Hippocampal formation (tissue), 2 donors: ENCODE data around the gene LRRC73.
"Not testable (repeated sequence)": the region's sequence is repeated elsewhere in the genome, so short reads cannot be mapped to it uniquely, and the experiment has no call there.

Experiments
- DNase-seq, 2 donors: peaks; one replicate each; lab custom pipeline; 2025; lab: John Stamatoyannopoulos, UW

Gene LRRC73

DNA sequence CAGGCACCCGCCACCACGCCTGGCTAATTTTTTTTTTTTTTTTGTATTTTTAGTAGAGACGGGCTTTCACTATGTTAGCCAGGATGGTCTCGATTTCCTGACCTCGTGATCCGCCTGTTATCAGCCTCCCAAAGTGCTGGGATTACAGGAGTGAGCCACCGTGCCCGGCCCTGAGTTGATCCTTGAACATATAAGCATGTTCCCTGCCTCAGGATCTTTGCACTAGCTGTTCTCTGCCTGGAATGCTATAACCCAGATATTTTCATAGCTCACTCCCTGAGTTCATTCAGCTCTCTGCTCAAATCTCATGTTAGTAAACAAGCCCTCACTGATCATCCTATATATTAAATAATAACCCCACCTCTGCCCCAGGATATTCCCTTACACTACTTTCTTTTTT lies 45.8 kb downstream of the LRRC73 start:
- DNase-seq, result no peak

DNA sequence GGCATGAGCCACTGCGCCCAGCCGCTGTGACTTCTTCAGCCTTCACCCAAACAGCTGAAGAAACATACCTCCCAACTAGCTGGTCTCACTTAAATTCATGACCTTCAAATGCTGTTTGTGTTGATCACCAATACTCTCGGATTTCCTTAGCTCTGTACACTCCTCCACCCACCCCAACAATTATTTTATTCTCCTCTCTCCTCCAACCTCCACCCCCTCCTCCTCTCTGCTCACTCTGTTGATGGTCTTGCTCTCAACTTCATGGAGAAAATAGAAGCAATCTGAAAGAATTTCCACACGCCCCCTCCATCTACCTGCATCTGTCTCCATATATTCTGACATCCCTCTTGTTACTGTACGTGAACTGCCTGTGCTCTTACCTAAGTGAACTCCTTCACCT lies 48.2 kb downstream of the LRRC73 start:
- DNase-seq, result no peak

DNA sequence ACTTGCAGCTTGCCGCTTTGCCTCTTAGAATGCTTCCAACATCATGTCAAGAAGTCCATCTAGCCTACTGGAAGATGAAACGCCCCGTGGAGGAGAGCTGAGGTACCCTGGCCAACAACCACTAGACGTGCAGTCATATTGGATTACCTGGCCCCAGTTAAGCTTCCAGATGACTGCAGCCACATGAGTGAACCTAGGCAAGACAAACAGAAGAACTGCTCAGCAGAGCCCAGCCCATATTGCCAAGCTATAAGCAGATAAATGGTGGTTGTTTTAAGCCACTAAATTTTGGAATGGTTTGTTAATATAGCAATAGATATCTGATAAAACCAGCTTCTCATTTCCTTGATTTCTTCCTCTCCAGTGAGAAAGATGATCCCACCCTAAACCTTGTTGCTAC lies 50.1 kb downstream of the LRRC73 start:
- no peak for DNase-seq

DNA sequence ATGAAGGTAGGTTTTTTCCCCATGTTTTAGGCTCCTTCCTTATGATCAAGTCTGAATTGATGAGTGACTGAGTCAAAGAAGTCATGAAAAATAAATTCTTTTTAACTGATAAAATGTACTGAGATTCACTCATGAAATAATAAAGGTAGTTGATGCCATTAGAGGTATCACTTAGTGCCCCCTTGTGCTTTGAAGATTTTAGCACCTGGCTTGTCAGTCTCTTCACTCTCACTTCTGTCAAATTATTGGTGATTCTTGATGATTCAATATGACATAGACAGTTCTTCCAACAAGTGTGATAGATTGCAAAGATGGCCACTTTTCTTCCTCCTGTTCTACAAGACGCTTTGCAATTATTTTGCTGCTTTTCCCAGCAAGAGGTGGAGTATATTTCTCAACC lies 50.6 kb downstream of the LRRC73 start:
- no peak for DNase-seq

DNA sequence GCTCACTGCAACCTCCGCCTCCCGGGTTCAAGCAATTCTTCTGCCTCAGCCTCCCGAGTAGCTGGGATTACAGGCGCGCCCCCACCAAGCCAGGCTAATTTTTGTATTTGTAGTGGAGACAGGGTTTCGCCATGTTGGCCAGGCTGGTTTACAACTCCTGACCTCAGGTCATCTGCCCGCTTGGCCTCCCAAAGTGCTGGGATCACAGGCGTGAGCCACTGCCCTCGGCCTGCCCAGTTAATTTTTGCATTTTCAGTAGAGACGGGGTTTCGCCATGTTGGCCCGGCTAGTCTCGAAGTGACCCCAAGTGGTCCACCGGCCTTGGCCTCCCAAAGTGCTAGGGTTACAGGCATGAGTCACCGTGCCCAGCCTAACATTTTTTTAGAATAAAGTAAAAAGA lies 52.0 kb downstream of the LRRC73 start:
- not testable (repeated sequence) for DNase-seq

DNA sequence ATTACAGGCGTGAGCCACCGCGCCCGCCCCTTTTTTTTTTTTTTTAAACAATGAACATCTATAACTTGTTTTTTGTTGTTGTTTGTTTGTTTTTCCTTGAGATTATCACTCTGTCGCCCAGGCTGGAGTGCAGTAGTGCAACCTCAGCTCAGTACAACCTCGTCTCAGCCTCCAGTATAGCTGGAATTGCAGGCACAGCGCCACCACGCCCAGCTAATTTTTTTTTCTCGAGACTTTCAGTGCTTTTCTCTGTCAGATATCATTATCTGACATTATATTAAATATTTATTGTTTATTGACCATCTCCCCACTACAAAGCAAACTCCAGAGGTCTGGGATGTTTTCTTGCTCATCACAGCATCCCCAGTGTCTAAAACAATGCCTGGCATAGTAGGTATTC lies 52.5 kb downstream of the LRRC73 start:
- DNase-seq, result no peak
